Pons (tissue), 1 donor: ENCODE results near the gene IL4R.
"Not testable (repeated sequence)": the region's sequence is repeated elsewhere in the genome, so short reads cannot be mapped to it uniquely, and the experiment has no call there.

Source experiments
- DNase-seq: peaks from one replicate; pipeline ENCODE4 v3.0.0-alpha.2; 2016; ENCODE audit warnings: low spot score

Gene IL4R

GRCh38 chr16:27288313-27288712, 25.5 kb upstream of the IL4R start:
- DNase-seq: not testable (repeated sequence)

GRCh38 chr16:27289669-27290068, 24.1 kb upstream of the IL4R start:
- DNase-seq: no peak

- DNase-seq: no peak
Measured at GRCh38 chr16:27290562-27290961, 23.2 kb upstream of the IL4R start.

GRCh38 chr16:27291106-27291505, 22.7 kb upstream of the IL4R start:
- DNase-seq: no peak

- DNase-seq: no peak
Measured at GRCh38 chr16:27291722-27292240, 22.0 kb upstream of the IL4R start.

GRCh38 chr16:27293343-27293742, 20.4 kb upstream of the IL4R start:
- DNase-seq: no peak

- DNase-seq: no peak
Measured at GRCh38 chr16:27298132-27298531, 15.6 kb upstream of the IL4R start.

- DNase-seq: no peak
Measured at GRCh38 chr16:27301236-27301861, 12.4 kb upstream of the IL4R start.

- no peak for DNase-seq
Measured at GRCh38 chr16:27302126-27302525, 11.6 kb upstream of the IL4R start.

- DNase-seq: no peak
Measured at GRCh38 chr16:27303256-27304100, 10.3 kb upstream of the IL4R start.

GRCh38 chr16:27304102-27304501, 9.7 kb upstream of the IL4R start:
- DNase-seq: no peak

- DNase-seq: no peak
Measured at GRCh38 chr16:27304881-27305745, 8.7 kb upstream of the IL4R start.

- no peak for DNase-seq
Measured at GRCh38 chr16:27305839-27306442, 7.8 kb upstream of the IL4R start.

- DNase-seq: no peak
Measured at GRCh38 chr16:27308792-27309191, 5.0 kb upstream of the IL4R start.

- DNase-seq: no peak
Measured at GRCh38 chr16:27310576-27311447, 3.0 kb upstream of the IL4R start.

- DNase-seq: no peak
Measured at GRCh38 chr16:27311448-27311830, 2.3 kb upstream of the IL4R start.

- DNase-seq: no peak
Measured at GRCh38 chr16:27311897-27312303, 1.9 kb upstream of the IL4R start.

GRCh38 chr16:27312580-27313421, 973 bp upstream of the IL4R start:
- DNase-seq: no peak

- DNase-seq: peak; percentile 18
Measured at GRCh38 chr16:27314161-27314723, 468 bp downstream of the IL4R start.

- DNase-seq: no peak
Measured at GRCh38 chr16:27314986-27315332, 1.2 kb downstream of the IL4R start.
